HL-60/S4 treated with phorbol 12-myristate 13-acetate at 8.2 ng/mL for 4 days and 3 days (cell line): ENCODE measurements around the gene DNAJC21.

Source experiments
- in situ Hi-C: fragments of 300-500 bp; cut with MboI; formaldehyde crosslinking; loops from 2 replicates; pipeline ENCODE4 v1.15.0; 2022; ENCODE audit warnings: low sequenced_read_pairs

Gene DNAJC21

DNA sequence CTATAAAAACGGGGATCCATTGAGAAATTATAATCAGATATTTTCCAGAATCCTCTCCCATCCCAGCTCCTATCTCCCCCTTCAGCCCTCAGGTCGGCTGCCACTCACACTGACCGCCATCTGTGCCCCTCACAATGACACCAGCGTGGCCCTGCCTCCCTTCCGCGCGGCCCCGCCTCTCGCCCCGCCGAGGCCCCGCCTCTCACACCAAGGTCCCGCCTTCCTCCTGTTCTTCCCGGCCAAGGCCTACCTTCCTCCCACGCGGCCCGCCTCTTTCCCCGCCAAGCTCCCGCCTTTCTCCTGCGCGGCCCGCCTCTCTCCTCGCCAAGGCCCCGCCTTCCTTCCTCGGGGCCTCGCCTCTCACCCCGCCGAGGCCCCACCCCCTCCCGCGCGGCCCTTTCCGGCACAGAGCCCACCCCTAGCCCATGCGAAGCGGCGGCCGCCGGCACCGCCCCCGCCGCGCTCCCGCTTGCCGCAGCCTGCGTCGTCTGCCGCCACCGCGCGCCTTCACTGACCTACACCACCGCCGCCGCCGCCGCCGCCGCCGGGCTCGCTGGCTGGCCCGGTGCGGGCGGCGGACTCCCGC lies at the start of gene DNAJC21:
DNAJC21 (plus strand) TSS at position 426 of the 586 bp plus-strand sequence. CDS start 261 bp downstream, outside the sequence.
- in situ Hi-C loops: no loop called here

DNA sequence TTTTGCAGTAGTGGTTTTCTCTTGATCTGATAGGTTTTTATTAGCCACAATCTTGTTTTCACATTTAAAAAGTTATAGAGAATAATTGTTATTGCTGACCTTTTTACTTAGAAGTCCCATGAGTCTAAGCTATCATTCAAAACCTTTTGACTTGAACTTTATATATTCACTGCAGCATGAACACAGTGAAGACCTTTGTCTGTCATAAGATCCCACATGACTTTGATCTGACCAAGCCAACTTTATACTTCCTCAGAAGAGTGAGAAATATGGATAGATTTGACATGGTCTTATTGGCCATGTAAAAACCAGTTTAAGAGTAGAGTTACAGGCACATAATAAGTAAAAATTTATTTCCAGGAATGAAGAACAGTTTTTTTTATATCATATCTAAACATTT lies 48.1 kb upstream of the DNAJC21 start:
- in situ Hi-C loops: loop anchor here (25.0 kb wide), 1 partner anchor 394 kb away; no protein-coding TSS in a partner anchor

DNA sequence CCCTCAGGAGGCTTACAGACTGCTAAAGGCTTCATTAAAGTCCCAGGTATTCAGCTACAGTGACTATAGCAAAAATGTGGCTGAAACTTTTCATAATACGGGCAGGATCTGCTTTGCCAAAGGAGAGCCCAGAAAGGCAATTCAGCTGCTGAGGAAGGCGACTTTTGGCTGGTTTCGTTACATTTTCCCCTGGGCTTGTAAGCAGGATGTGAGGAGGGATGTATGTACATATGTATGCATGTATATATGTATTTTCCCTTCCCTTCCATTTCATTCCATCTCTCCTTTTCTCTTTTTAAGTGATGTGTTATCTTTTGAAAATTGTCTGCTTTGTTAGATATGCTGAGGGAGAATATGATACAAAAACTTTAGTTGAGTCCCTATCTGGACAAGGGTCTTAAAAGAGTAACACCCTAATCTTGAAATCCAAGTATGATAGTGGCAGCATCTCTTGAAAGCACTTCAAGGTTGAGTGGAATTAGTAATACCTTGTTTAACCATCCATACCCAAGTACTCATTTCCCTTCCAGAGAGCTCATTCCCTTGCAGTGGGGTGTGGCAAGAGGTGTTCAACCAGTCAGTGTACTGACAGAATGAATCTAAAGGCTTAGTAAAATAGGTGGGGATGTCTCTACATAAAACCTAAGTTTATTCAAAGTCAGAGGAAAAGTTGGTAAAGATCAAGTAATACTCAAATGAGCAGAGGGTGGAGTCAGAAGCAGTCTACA lies 42.8 kb upstream of the DNAJC21 start:
- in situ Hi-C loops: loop anchor here (25.0 kb wide), 1 partner anchor 399 kb away; no protein-coding TSS in a partner anchor

DNA sequence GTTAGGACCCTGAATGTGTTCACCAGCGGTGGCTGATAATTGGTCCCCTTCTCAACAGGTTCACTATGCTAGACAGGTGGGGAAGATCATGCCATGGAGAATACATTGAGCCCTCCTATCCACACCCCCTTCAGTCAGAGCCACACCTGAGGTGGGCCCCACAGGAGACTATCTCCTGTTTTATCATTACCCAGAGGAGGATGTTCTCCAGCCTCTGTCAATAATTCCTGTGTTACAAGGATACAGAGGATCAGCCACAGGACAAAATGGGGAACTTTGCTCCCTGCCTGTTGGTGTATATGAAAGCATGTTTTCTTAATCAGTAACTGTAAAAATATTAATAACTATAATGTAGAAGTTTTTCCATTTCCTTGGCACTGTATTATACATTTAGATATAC lies 40.0 kb upstream of the DNAJC21 start:
- in situ Hi-C loops: loop anchor here (25.0 kb wide), 1 partner anchor 402 kb away; no protein-coding TSS in a partner anchor

DNA sequence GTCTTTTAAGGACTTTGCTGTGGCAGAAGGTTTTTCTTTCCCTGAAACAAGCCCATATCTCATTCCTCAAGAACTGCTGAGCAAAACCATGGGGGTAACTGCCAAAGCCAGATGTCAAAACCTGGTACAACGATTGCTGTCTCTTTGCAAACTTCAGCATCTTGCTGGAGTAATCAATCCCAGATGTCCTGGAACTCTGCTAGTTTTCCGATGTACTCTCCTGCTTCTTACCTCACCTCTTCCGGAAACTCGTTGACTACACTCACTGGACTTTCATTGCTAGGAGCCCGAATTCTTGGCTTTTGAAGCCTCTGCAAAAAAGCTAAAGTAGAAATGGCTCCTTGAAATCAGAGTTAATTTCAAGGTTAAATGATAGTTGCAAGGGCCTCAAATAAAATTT lies 37.4 kb upstream of the DNAJC21 start:
- in situ Hi-C loops: loop anchor here (25.0 kb wide), 1 partner anchor 405 kb away; no protein-coding TSS in a partner anchor

DNA sequence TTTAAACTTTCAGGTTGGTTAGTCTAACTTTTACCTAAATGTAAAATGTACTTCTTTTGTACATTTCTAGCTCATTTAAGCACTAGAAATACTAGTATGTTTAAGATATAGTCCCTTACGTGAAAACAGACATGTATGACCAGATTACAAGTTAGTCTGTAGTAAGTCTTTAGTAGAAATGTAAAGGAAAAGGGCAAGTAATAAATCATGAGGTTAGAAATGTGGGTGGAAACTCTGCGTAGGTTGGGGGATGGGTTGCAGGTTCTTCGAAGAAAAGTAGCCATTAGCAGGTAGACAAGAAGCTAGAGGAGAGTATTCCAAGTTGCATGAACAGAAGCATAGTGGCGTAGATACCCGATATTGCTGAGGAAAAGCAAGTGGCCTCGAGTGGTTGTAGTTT lies 36.9 kb upstream of the DNAJC21 start:
- in situ Hi-C loops: loop anchor here (25.0 kb wide), 1 partner anchor 405 kb away; no protein-coding TSS in a partner anchor

DNA sequence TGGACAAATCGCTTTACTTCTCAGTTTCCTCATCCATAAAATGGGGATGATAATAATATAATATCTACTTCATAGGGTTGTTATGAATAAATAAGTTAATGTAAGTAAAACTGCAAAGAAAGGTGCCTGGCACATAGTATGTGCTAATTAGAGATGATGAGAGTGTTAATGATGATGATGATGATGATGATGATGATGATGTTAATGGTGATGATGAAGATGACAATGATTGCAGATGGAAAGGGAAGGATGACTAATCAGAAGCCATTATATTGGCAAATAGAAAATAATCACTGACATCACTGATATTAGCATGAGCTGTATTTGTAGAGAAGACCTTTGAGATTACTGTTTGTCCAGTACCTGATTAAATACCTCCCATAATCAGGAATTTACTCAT lies 34.6 kb upstream of the DNAJC21 start:
- in situ Hi-C loops: loop anchor here (25.0 kb wide), 1 partner anchor 407 kb away; no protein-coding TSS in a partner anchor

DNA sequence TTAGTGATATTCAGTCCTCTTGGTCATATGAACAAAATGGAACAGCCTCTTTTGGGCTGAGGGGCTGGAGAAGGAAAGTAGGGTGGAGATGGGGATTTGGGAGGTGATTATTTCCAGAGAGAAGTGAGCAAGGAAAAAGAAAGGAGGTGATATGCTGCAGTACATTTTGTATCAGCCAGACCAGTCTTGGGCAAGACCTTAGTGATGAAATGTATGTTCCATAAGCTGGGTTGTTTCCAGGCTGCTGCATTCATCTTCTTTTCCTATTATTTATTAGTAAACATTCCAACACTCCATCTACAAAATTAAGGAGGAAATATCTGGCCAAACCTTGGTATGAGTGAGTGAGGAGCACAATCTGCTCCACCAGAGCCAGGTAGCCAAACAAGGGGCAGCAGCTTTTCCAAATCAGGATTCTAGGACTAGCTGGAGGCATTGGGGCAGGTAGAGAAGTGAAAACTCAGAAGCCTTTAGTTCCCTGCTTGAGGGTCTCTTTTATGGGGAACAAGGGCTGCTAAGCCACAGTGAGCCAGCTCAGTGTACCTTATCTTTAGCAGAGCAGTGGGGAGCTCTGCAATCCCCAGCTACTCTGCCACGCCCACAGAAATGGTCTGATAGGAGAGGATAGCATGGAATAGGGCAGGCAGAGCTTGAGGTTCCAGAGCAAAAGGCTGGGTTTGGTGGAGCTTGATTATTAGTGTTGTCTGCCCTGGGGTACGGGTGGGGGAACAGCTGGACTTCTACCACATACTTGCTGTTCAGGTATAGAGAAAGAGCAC lies 33.5 kb upstream of the DNAJC21 start:
- in situ Hi-C loops: loop anchor here (25.0 kb wide), 1 partner anchor 409 kb away; no protein-coding TSS in a partner anchor

DNA sequence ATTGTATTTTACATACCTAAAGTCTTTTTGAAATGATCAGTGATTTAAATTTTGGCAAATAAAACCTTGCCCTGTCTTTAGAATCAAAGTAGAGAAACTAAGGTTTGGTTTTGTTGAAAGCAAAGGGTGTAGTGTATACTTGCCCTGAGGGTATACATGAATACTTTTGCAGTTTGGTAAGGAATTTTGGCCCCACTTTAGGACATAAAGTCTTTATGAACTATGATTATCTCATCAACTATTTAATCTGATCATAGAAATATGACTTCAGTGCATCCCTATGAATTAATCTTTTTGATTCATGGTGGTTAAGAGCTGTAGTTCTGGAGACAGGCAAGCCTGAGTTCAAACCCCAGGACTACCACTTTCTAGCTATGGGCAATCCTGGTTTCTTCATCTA lies 31.7 kb upstream of the DNAJC21 start:
- in situ Hi-C loops: loop anchor here (25.0 kb wide), 1 partner anchor 410 kb away; no protein-coding TSS in a partner anchor

DNA sequence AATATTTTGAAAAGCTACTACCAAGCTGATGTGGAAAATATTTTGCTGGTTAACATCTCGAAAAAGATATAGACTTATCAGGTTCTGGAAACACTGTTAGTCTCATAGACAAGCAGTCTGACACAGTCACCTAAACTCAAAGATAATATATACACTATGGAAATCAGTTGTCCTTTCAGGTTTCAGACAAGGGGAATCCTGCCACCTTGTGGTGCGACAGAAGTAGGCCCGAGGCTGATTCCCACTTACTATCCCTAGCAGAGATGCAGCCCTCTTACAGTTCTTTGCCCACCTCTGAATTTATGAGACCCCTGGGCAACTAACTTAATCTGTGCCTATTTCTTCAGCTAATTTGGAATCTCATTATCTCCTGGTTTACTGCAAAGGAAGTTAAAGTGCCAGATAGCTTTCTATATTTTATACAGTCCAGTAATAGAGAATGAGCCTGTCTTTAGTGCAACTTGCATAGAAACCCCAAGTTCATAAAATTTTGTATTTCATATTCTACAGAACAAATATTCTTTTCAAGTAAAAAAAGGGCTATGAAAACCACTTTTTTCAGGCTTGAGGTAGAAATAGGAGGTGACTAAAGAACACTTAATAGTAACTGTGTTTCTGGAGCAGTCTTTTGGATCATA lies 31.0 kb upstream of the DNAJC21 start:
- in situ Hi-C loops: loop anchor here (25.0 kb wide), 1 partner anchor 411 kb away; no protein-coding TSS in a partner anchor

DNA sequence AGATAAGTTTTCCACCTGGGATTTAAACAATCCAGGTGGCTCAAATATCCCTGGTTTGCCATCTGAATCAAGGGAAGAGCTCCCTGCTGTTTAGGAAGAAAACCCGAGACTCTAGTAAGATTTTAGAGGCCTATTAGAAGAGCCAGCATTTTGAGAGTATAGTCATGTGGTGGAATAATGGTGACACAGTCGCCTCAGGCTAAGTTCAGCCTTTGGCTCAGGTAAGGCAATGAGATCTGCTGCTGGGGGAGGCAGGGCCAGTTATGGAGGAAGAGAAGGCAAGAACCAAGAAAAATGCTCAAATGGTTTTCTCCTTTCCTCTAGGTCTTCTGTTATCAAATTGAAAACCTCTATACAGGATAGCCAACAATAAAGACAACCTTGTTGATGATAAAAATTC lies 30.3 kb upstream of the DNAJC21 start:
- in situ Hi-C loops: loop anchor here (25.0 kb wide), 1 partner anchor 412 kb away; no protein-coding TSS in a partner anchor

DNA sequence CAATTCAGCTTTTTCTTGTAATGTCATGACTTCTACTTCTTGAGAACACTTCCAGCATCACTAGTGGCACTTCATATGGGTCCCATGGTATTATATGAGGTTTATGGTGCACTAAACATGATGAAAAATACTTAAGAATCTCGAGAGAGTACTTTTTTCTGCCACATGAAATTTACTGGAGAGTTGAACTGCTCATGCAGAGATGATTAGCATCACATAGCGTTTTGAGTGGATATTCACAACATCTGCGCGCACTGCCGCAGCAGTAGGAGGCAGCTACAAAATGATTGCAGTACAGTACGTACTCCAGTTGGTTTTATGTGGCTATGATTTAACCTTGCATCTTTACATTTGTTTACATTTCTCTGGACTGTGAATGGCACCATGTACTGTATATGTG lies 28.7 kb upstream of the DNAJC21 start:
- in situ Hi-C loops: no loop called here

DNA sequence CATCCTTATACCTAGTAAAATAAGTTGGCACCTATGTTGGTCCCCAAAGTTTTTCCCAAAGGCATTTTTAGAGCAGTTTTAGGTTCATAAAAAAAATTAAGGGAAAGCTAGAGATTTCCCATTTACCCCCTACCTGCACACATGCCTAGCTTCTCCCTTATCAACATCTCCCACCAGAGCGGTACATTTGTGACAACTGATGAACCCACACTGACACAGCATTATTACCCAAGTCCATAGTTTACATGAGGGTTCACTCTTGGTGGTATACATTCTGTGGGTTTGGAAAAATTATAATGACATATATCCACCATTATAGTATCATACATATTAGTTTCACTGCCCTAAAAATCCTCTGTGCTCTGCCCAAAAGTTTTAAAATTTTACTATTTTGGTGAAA lies 26.1 kb upstream of the DNAJC21 start:
- in situ Hi-C loops: no loop called here

DNA sequence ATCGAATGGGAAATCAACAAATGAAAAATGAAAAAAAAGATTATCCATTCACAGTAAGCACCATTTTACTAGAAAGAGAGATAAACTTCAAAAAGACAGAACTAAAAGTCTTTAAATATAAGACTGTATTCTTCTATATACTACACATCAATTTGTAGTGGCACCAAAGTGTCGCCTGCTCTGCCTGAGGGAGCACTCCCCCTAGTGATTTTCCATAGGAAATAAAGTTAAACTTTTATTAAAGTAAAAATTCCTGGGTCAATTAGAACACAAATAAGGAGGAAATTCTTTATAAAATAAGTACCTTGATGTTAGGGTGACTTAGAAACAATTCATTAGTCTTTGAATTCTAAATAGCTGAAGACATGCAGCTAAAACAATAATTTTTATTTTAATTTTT lies 23.8 kb upstream of the DNAJC21 start:
- in situ Hi-C loops: no loop called here

DNA sequence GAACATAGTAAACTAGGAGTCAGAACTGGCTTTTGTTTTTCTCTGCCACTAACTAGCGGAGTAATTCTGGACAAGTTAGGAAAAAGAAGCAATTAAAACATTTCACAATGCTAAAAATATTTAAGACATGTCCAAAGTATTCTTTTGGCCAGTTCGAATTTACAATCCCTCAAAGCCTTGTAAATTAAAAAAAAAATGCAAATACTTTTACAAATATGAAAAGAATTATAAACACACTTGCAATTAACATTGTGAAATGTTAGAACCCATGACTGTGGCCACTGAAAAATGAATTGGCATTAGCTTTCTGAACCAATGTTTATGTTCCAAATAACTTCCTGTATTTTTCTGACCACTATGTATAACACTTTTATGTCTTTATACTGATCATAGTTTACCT lies 16.3 kb upstream of the DNAJC21 start:
- in situ Hi-C loops: no loop called here

DNA sequence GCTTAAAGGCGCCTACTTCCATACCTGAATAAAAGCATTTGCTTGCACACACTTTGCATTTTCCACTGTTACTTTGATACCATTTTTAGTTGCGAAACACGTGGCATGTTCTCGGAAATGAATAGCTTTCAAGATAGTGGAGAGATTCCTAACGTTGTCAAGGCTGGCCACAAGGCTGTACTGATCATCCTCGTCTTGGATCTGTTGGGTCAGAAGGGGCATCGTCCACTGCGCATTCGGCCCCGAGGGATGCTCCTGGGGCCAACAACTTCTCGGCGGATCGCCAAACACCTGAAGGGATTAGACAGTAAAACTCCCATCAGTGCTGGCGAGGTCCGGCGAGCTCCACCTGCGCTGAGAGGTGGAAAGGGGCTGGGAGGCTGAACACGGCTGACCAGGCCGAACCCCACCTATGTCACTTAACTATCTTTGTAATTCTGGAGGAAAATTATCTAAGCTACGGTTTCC lies 14.7 kb upstream of the DNAJC21 start:
- in situ Hi-C loops: no loop called here

DNA sequence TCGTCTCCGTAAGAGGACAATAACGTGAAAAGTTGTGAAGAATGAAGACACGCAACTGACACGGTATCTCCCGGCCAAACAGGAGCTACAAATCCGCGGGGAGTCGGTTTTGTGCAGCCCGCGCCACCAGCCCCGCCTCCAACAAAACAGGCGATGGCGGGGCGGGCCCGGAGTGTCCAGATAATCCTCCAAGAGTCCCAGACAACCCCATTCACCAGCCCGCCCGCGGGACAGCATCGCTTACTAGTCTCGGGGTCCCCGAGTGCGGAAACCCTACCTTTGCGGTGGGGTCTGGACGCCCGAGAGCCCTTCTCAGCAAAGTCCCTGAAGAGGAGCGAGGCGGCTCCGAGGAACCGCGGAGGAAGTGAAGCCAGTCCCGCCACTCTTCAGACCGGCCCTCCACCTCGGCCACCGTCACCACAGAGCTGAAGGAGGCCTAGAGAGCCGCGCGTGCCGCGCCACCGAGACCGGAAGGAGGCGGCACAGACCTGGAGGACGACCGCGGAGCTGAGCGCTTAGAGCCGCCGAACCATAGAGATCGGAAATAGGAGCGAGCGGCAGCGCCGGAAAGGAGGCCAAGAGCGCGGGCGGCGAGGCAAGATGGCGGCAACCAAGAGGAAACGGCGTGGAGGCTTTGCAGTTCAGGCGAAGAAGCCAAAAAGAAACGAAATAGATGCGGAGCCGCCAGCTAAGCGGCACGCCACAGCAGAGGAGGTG lies 14.1 kb upstream of the DNAJC21 start, which contains the start of the genes BRIX1 and RAD1:
BRIX1 (plus strand) TSS at position 573 of the 717 bp plus-strand sequence; CDS start at position 601, 28 bp downstream.
RAD1 (minus strand) TSS at position 366 of the 717 bp plus-strand sequence. CDS start 612 bp downstream, outside the sequence.
- in situ Hi-C loops: no loop called here

DNA sequence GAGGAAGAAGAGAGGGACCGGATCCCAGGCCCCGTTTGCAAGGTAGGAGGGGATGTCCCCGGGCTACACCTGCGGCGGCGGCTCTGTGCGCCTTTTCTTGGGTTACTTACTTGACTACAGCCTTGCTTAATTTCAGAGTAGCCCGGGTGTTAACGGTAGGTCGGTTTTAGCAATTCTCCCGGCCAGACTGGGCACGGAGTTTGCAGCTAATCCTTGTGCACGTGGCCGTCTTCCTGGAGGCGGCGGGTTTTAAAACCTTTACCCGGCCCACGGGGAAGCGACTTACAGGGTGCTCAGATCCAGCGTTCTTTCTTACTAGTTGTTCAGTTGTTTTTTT lies 13.5 kb upstream of the DNAJC21 start:
- in situ Hi-C loops: no loop called here

DNA sequence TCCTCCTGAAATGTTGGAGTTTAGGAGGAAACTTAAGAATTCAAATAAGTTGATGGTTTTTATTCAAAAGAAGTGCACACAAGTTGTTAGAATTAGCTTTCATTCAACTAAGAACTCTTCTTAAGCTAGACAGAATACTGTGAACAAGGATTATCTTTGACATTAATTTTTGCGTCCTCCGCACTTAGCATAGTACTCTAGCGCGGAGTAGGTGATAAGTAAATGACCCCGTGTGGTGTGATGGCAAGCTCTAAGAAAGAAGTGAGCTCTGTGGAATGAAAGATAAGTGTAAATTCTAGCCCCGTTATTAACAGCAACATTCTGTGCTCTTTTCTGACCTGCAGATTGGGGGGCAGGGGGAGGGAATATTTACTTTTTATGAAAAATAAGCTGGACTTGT lies 12.8 kb upstream of the DNAJC21 start:
- in situ Hi-C loops: no loop called here

DNA sequence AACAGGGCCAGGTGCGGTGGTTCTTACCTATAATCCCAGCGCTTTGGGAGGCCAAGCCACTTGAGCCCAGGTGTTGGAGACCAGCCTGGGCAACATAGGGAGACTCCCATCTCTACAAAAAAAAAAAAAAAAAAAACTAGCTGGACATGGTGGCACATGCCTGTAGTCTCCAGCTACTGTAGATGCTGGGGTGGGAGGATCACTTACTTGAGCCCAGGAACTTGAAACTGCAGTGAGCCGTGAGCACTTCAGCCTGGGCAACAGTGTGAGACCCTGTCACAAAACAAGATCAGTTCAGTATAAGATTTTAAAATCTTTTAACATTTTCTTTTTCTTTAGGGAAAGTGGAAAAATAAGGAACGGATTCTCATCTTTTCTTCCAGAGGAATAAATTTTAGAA lies 11.3 kb upstream of the DNAJC21 start:
- in situ Hi-C loops: no loop called here
